Measurements from ENCODE around the gene FBXW11.

DNA sequence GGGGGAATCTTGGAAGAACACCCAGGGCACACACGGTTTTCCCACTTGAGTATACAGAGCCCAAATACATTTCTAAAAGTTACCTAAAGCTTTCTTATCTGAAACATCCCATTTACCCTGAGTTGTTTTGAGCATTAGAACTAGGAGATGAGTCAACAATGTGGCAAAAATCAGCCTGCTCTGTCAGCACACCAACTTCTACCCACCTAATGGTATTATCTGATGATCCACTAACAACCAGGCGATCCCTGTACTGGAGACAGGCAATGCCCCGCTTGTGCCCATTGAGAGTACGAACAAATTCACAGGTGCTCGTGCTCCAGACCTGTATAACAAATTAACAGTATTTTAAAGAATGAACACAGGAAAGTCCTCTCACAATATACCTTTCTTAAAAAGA is 133.8 kb downstream of the FBXW11 start:
- TF ChIP-seq HCFC1 (IDR thresholded peaks at IDR 0.05; ENCODE audit: low read depth, low read length) (no peak), ZNF484 (CRISPR knock-in tag; IDR thresholded peaks at IDR 0.05; ENCODE audit: borderline replicate concordance, low read depth) (no peak)
- TF ChIP-seq, protein P1, sequence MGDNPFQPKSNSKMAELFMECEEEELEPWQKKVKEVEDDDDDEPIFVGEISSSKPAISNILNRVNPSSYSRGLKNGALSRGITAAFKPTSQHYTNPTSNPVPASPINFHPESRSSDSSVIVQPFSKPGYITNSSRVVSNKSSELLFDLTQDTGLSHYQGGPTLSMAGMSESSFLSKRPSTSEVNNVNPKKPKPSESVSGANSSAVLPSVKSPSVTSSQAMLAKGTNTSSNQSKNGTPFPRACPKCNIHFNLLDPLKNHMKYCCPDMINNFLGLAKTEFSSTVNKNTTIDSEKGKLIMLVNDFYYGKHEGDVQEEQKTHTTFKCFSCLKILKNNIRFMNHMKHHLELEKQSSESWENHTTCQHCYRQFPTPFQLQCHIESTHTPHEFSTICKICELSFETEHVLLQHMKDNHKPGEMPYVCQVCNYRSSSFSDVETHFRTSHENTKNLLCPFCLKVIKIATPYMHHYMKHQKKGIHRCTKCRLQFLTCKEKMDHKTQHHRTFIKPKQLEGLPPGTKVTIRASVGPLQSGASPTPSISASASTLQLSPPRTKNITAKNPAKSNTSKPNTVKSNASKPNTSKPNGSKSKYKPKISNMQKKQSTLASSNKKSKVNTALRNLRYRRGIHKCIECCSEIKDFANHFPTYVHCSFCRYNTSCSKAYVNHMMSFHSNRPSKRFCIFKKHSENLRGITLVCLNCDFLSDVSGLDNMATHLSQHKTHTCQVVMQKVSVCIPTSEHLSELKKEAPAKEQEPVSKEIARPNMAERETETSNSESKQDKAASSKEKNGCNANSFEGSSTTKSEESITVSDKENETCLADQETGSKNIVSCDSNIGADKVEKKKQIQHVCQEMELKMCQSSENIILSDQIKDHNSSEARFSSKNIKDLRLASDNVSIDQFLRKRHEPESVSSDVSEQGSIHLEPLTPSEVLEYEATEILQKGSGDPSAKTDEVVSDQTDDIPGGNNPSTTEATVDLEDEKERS (CRISPR knock-in tag; IDR thresholded peaks at IDR 0.05), result no peak

All from HepG2 (cell line).